ENCODE measurements around the gene TSPEAR.

DNA sequence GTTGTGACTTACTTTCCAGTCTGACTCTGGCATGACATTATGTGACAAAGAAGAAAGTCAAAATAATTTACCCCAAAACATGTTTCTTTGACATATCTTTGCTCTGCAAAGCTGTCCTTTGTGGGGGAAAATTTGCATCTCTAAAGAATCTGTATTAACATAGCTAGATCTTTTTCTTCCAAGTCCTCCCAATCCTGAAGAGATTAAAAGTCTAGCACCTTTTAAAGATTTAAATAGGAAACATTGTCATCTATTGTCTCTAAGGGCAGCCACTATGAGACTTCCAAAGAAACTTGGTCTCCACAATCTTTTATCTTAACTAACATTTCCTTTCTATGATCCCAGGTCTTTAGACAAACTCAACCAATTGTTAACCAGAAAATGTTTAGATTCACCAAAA, 240.0 kb downstream of the TSPEAR start:
- no peak for TF ChIP-seq POLR2A (IDR thresholded peaks at IDR 0.05)
- TF ChIP-seq, protein P1, sequence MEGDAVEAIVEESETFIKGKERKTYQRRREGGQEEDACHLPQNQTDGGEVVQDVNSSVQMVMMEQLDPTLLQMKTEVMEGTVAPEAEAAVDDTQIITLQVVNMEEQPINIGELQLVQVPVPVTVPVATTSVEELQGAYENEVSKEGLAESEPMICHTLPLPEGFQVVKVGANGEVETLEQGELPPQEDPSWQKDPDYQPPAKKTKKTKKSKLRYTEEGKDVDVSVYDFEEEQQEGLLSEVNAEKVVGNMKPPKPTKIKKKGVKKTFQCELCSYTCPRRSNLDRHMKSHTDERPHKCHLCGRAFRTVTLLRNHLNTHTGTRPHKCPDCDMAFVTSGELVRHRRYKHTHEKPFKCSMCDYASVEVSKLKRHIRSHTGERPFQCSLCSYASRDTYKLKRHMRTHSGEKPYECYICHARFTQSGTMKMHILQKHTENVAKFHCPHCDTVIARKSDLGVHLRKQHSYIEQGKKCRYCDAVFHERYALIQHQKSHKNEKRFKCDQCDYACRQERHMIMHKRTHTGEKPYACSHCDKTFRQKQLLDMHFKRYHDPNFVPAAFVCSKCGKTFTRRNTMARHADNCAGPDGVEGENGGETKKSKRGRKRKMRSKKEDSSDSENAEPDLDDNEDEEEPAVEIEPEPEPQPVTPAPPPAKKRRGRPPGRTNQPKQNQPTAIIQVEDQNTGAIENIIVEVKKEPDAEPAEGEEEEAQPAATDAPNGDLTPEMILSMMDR (IDR thresholded peaks at IDR 0.05): no peak

Measured in testis (tissue), 2 donors.